Measurements from ENCODE around the gene NRP1. TPM values are rescaled to one million over a fixed set of nuclear protein-coding genes. Genes with fewer than 3 reads are reported as not detected.

Gene NRP1
- total RNA-seq, 1 experiment from 2014 or later, result 555 TPM

DNA sequence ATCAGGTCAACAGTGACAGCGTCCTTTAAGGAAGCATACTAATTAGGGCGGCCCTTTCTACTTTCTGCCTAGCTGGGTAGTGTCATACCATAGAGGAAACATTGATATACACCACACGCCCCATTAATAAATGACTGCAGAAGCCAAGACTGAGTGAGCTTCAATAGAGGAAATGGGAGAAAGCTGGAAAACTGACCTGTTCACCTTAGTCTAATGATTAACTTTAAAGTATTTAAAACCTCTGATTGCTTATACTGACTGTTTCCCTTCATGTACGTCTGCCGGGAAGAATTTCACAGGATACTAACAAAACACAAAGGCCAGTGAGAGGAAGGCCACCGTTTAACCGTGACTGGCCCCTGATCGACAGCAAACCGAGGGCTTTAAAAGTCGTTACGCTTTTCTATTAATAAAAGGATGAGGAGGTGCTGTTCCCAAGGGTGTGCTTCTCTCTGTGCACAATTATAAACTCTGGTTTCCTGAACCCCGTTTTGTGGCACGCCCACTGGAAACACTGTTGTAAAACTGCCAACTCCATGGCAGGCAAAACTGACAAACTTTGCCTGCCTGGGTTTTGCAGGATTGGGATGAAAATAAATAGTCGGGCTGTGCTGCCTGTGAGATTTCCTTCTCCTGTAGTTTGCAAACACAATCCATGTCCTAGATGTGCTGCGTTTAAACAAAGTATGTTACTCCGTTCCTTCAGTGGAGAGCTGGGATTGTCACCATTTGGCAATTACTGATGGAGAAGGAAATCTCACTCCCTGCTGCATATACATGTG lies 137.6 kb downstream of the NRP1 start:
- DNase-seq (no peak), ATAC-seq (no peak)
- H3K36me3 ChIP-seq (ENCODE audit: low read depth, low read length), result peaks cover 75% of the 10 kb centered on the region
- peak overlapping the region; percentile 72 for H3K27ac ChIP-seq (ENCODE audit: low read length)
- intact Hi-C loops (cut with micrococcal nuclease), result no loop called here
- TF ChIP-seq, protein P1, sequence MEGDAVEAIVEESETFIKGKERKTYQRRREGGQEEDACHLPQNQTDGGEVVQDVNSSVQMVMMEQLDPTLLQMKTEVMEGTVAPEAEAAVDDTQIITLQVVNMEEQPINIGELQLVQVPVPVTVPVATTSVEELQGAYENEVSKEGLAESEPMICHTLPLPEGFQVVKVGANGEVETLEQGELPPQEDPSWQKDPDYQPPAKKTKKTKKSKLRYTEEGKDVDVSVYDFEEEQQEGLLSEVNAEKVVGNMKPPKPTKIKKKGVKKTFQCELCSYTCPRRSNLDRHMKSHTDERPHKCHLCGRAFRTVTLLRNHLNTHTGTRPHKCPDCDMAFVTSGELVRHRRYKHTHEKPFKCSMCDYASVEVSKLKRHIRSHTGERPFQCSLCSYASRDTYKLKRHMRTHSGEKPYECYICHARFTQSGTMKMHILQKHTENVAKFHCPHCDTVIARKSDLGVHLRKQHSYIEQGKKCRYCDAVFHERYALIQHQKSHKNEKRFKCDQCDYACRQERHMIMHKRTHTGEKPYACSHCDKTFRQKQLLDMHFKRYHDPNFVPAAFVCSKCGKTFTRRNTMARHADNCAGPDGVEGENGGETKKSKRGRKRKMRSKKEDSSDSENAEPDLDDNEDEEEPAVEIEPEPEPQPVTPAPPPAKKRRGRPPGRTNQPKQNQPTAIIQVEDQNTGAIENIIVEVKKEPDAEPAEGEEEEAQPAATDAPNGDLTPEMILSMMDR (conservative IDR thresholded peaks at IDR 0.05; ENCODE audit: low read depth, low read length), result no peak
- no peak for TF ChIP-seq EZH2 (IDR thresholded peaks at IDR 0.05; ENCODE audit: low read length, unreplicated experiment)
- no peak for TF ChIP-seq EZH2phosphoT487 (IDR thresholded peaks at IDR 0.05; ENCODE audit: borderline replicate concordance, low read length)
- no peaks in the 10 kb centered on the region for H3K9me2 ChIP-seq (replicated peaks; ENCODE audit: low read length)
- CTCF ChIA-PET, result interaction anchor here (0.6 to 1.1 kb wide), 2 partner anchors 76 to 243 kb away, joined by 3 read pairs; no protein-coding TSS in a partner anchor
- H3K79me2 ChIP-seq (ENCODE audit: low read length), result no peaks in the 10 kb centered on the region
- peaks cover 21% of the 10 kb centered on the region for H3F3A ChIP-seq (ENCODE audit: low read length, unreplicated experiment)
- H3K9me3 ChIP-seq (ENCODE audit: low read length), result no peaks in the 10 kb centered on the region
- no peak overlapping the region for H3K9ac ChIP-seq (ENCODE audit: low read length)
- H3K27me3 ChIP-seq (ENCODE audit: low read length), result no peaks in the 10 kb centered on the region
- POLR2A ChIA-PET (ENCODE audit: unreplicated experiment), result interaction anchor here (0.5 kb wide), 1 partner anchor 1382 kb away, joined by 3 read pairs; no protein-coding TSS in a partner anchor
- no peaks in the 10 kb centered on the region for H4K20me1 ChIP-seq (ENCODE audit: low read length)
- no TSS peak for BruUV-seq (replicated peaks)
- H3K4me3 ChIP-seq (ENCODE audit: low read length), result no peak overlapping the region
- H2AFZ ChIP-seq (ENCODE audit: low read length), result peak overlapping the region; percentile 2; the same call in 1 of the 2 replicates
- no peak overlapping the region for H3K4me2 ChIP-seq (ENCODE audit: low read length)
- peaks cover 83% of the 10 kb centered on the region for H3K4me1 ChIP-seq (ENCODE audit: insufficient read depth, low read length)

DNA sequence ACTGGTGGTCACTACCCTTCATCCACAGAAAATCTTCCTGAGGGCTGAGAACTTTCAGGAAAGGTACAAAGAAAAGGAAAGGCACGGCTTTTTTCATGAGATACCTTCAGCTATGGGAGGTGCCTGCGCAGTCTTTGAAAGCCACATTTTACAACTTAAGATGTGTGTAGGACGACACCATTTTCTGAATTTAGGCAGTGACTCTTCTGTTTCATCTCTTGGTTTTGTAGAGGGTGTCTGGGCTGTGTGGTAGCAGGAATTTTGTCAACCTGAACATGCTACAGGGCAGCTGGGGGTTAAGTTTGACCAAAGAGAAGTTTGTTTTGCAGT lies 138.1 kb downstream of the NRP1 start:
- Histone ChIP-seq H3K9me3 (ENCODE audit: low read length) (no peaks in the 10 kb centered on the region), H3K4me2 (ENCODE audit: low read length) (no peak overlapping the region), H2AFZ (ENCODE audit: low read length) (no peak overlapping the region), H3K27me3 (ENCODE audit: low read length) (no peaks in the 10 kb centered on the region), H3F3A (ENCODE audit: low read length, unreplicated experiment) (peaks cover 21% of the 10 kb centered on the region), H3K36me3 (ENCODE audit: low read depth, low read length) (peaks cover 73% of the 10 kb centered on the region), H3K4me1 (ENCODE audit: insufficient read depth, low read length) (peaks cover 82% of the 10 kb centered on the region), H4K20me1 (ENCODE audit: low read length) (no peaks in the 10 kb centered on the region), H3K27ac (ENCODE audit: low read length) (peak overlapping the region; percentile 72), H3K9ac (ENCODE audit: low read length) (no peak overlapping the region), H3K79me2 (ENCODE audit: low read length) (no peaks in the 10 kb centered on the region), H3K9me2 (replicated peaks; ENCODE audit: low read length) (no peaks in the 10 kb centered on the region), H3K4me3 (ENCODE audit: low read length) (no peak overlapping the region)
- DNase-seq (no peak), ATAC-seq (no peak)
- intact Hi-C loops (cut with micrococcal nuclease), result no loop called here
- BruUV-seq (replicated peaks), result no TSS peak
- CTCF ChIA-PET, result interaction anchor here (0.6 to 1.1 kb wide), 2 partner anchors 77 to 242 kb away, joined by 3 read pairs; no protein-coding TSS in a partner anchor
- POLR2A ChIA-PET (ENCODE audit: unreplicated experiment), result interaction anchor here (0.5 kb wide), 1 partner anchor 1383 kb away, joined by 3 read pairs; no protein-coding TSS in a partner anchor
- TF ChIP-seq EZH2phosphoT487 (IDR thresholded peaks at IDR 0.05; ENCODE audit: borderline replicate concordance, low read length) (no peak), EZH2 (IDR thresholded peaks at IDR 0.05; ENCODE audit: low read length, unreplicated experiment) (no peak)
- TF ChIP-seq, protein P1 (conservative IDR thresholded peaks at IDR 0.05; ENCODE audit: low read depth, low read length), result no peak

All from PC-3 (cell line).